ENCODE measurements around the gene KRTAP5-2.

The KRTAP5-2 gene

DNA sequence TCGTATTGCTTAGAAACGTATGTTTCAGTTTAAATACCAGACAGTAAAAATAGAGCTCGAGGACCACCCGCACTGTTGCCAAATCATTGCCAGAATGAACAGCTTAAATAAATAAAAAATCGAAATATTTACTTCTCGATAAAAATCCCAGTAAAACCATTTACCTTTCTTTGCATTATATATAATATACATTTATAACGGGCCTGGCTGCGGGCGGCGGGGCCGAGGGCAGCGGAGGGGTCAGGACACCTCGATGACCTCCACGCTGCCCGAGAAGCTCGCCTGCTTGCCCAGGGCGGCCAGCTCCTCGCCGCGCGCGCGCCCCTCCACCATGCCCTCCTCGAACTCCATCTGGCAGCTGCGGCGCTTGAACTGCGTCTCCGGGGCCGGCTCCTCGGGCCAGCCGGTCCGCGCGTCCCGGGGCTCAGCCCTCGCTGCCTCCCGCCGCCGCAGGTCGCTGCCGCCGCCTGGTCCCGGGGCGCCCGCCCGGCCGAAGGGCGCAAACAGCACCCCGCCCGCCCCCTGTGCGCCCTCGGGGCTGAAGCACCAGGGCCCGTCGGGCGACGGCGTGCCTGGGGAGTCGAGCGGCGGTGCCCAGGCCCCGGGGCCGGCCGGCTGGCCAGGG, 41.7 kb downstream of the KRTAP5-2 start:
- TF ChIP-seq CEBPB (IDR thresholded peaks at IDR 0.05) (no peak), FOXM1 (IDR thresholded peaks at IDR 0.05; ENCODE audit: borderline replicate concordance, low read depth) (no peak), YY1 (IDR thresholded peaks at IDR 0.05; ENCODE audit: low read depth) (no peak), TAF1 (IDR thresholded peaks at IDR 0.05; ENCODE audit: low read depth) (no peak), EP300 (IDR thresholded peaks at IDR 0.05; ENCODE audit: borderline replicate concordance) (no peak), CREB1 (IDR thresholded peaks at IDR 0.05; ENCODE audit: low read depth) (no peak), RAD21 (IDR thresholded peaks at IDR 0.05; ENCODE audit: low read depth) (no peak), ZBTB7A (IDR thresholded peaks at IDR 0.05; ENCODE audit: low read depth) (no peak), EGR1 (IDR thresholded peaks at IDR 0.05) (no peak), NFIC (IDR thresholded peaks at IDR 0.05) (no peak), TCF12 (IDR thresholded peaks at IDR 0.05; ENCODE audit: low read depth) (no peak), TEAD4 (IDR thresholded peaks at IDR 0.05) (no peak)
- TF ChIP-seq, protein P1, sequence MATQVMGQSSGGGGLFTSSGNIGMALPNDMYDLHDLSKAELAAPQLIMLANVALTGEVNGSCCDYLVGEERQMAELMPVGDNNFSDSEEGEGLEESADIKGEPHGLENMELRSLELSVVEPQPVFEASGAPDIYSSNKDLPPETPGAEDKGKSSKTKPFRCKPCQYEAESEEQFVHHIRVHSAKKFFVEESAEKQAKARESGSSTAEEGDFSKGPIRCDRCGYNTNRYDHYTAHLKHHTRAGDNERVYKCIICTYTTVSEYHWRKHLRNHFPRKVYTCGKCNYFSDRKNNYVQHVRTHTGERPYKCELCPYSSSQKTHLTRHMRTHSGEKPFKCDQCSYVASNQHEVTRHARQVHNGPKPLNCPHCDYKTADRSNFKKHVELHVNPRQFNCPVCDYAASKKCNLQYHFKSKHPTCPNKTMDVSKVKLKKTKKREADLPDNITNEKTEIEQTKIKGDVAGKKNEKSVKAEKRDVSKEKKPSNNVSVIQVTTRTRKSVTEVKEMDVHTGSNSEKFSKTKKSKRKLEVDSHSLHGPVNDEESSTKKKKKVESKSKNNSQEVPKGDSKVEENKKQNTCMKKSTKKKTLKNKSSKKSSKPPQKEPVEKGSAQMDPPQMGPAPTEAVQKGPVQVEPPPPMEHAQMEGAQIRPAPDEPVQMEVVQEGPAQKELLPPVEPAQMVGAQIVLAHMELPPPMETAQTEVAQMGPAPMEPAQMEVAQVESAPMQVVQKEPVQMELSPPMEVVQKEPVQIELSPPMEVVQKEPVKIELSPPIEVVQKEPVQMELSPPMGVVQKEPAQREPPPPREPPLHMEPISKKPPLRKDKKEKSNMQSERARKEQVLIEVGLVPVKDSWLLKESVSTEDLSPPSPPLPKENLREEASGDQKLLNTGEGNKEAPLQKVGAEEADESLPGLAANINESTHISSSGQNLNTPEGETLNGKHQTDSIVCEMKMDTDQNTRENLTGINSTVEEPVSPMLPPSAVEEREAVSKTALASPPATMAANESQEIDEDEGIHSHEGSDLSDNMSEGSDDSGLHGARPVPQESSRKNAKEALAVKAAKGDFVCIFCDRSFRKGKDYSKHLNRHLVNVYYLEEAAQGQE (IDR thresholded peaks at IDR 0.05; ENCODE audit: low read depth) = no peak
- TF ChIP-seq, protein P2, sequence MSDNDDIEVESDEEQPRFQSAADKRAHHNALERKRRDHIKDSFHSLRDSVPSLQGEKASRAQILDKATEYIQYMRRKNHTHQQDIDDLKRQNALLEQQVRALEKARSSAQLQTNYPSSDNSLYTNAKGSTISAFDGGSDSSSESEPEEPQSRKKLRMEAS (IDR thresholded peaks at IDR 0.05) = no peak
- TF ChIP-seq, protein P3, sequence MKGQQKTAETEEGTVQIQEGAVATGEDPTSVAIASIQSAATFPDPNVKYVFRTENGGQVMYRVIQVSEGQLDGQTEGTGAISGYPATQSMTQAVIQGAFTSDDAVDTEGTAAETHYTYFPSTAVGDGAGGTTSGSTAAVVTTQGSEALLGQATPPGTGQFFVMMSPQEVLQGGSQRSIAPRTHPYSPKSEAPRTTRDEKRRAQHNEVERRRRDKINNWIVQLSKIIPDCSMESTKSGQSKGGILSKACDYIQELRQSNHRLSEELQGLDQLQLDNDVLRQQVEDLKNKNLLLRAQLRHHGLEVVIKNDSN (IDR thresholded peaks at IDR 0.05) = no peak

DNA sequence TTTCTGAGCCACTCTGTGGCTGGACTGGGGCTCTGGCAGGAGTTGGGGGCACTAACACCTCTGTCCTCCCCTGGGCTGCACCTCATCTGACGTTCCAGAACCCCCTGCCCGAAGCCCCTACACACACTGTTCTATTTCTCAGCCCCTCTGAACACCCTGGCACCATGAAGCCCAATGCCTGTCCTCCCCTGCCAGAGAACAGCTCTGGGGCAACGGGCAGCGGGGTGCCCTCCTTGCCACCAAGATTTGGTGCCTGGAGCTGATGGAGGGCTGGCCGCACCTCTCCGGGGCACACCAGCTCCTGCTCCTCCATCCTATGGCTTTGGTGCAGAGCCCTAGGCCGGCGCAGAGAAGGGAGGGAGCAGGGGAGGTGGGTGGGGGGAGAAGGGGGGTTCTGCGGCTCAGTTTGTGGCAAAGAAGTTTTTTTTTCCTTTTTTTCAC, 42.4 kb downstream of the KRTAP5-2 start:
- TF ChIP-seq YY1 (IDR thresholded peaks at IDR 0.05; ENCODE audit: low read depth) (no peak), NFIC (IDR thresholded peaks at IDR 0.05) (no peak), ZBTB7A (IDR thresholded peaks at IDR 0.05; ENCODE audit: low read depth) (no peak), FOXM1 (IDR thresholded peaks at IDR 0.05; ENCODE audit: borderline replicate concordance, low read depth) (no peak), RAD21 (IDR thresholded peaks at IDR 0.05; ENCODE audit: low read depth) (no peak), CEBPB (IDR thresholded peaks at IDR 0.05) (no peak), TCF12 (IDR thresholded peaks at IDR 0.05; ENCODE audit: low read depth) (no peak), TAF1 (IDR thresholded peaks at IDR 0.05; ENCODE audit: low read depth) (no peak), EP300 (IDR thresholded peaks at IDR 0.05; ENCODE audit: borderline replicate concordance) (no peak), TEAD4 (IDR thresholded peaks at IDR 0.05) (no peak), CREB1 (IDR thresholded peaks at IDR 0.05; ENCODE audit: low read depth) (no peak), EGR1 (IDR thresholded peaks at IDR 0.05) (no peak)
- TF ChIP-seq, protein P1 (IDR thresholded peaks at IDR 0.05; ENCODE audit: low read depth) = no peak
- TF ChIP-seq, protein P2 (IDR thresholded peaks at IDR 0.05) = no peak
- TF ChIP-seq, protein P3 (IDR thresholded peaks at IDR 0.05) = no peak

DNA sequence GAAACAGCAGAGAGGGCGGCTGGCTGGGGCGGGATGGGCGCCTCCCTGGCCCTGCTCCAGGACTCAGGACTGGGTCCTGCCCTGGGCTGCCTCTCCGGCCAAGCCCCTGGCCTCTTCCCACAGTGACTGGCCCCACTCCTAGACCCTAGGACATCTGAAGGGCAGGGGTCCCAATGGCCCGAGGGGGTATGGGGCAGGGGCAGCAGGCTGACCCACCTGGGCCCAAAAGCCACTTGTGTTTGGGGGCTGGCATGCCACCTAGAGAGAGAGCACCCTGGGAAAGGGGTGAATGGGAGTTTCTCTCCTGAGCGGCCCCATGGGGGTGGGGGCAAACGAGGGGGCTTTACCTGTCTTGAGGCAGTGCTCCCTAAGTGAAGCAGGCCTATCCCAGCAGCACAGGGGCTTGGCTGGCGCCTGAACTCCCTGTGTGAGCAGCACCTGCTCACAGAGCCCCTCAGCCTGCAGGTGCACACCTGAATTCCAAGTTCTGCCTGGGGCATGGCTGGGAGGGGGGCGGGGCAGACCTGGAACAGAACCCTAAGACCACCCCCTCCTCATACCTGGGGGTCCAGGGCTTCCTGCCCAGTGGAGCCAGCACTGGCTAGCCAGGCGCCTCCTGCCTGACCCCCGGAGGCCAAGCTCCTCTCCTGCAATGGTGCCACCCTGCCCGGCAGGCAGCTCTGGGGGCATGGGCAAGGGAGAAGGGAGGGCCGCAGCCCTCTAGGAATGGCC, 42.9 kb downstream of the KRTAP5-2 start:
- no peak for TF ChIP-seq YY1 (IDR thresholded peaks at IDR 0.05; ENCODE audit: low read depth)
- no peak for TF ChIP-seq TCF12 (IDR thresholded peaks at IDR 0.05; ENCODE audit: low read depth)
- TF ChIP-seq CREB1 (IDR thresholded peaks at IDR 0.05; ENCODE audit: low read depth) = no peak
- TF ChIP-seq, protein P1 (IDR thresholded peaks at IDR 0.05; ENCODE audit: low read depth) = no peak
- no peak for TF ChIP-seq EP300 (IDR thresholded peaks at IDR 0.05; ENCODE audit: borderline replicate concordance)
- TF ChIP-seq, protein P3 (IDR thresholded peaks at IDR 0.05) = no peak
- TF ChIP-seq FOXM1 (IDR thresholded peaks at IDR 0.05; ENCODE audit: borderline replicate concordance, low read depth) = no peak
- TF ChIP-seq, protein P2 (IDR thresholded peaks at IDR 0.05) = no peak
